Kidney capillary endothelial cell (primary cell): ENCODE data around the gene CELF5.

Source experiments
- DNase-seq: peaks from one replicate; pipeline ENCODE4 v3.0.0-alpha.2; 2018; ENCODE audit warnings: low spot score

CELF5 gene

DNA sequence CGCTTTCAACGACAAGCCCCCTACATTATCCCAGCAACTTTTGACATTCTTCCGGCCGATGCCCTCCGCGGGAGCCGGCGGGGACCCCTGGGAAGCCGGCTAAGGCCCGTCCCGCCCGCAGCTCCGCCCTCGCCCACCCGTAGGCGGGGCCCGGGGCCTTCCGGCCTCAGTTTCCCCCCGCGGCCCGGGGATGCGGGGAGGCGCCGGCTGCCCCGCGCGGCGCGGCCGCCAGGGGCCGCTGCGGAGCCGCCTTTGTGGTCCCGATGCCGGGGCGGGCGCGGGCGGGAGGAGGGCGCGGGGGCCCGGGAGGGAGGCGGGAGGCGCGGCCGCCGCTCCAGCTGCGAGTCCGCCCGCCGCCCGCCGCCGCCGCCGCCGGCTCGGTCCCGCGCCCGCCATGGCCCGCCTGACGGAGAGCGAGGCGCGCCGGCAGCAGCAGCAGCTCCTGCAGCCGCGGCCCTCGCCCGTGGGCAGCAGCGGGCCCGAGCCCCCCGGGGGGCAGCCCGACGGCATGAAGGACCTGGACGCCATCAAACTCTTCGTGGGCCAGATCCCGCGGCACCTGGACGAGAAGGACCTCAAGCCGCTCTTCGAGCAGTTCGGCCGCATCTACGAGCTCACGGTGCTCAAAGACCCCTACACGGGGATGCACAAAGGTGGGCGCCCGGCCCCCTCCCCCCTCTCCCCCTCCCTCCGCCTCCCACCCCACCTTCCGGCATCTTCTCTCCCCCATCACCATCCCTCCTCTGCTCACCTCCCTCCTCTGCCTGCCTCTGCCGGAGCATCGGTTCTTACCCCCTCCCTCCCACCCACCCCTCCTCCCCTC lies at the start of gene CELF5:
TSS of gene CELF5 (plus strand) at position 316 of the 823 bp plus-strand sequence. CDS start at position 395, 79 bp downstream.
- no peak for DNase-seq

DNA sequence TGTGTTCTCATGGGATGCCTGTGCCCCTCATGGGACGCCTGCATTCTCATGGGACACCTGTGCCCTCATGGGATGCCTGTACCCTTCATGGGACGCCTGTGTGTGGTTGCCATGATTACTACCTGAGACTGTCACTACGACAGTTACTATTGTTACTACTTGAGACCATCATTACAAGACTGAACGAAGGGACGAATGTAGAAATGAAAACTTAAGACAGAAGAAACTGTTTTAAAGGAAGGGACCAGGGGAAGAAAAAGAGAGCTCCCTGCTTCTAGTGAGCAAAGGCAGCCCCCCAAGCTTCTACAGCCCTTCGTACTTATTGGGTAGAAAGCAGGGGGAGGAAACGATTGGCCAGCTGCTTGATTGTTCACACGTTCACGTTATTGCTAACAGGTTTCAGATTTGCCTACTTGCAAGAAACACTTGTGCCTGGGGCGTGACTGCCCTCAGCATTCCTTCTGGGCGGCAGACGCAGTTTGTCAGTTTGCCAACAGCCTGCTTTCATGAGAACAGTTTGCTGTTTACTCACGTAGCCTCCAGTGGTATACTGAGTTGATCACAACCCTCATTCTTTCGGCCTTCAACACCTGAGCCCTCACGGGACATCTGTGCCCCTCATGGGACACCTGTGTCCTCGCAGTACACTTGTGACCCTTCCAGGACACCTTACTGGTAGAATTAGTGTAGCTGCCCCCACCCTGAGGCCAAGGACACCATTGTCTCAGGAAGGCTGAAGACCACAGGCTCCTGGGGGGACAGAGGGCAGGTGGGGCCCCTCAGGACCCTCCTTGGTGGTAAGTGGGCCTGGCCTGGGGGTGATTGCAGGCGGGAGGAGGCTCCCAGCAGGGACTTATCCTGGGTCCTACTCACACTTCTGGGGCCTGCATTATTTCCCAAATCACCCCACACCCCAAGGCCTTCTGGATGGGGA lies 48.4 kb upstream of the CELF5 start:
- DNase-seq = no peak

DNA sequence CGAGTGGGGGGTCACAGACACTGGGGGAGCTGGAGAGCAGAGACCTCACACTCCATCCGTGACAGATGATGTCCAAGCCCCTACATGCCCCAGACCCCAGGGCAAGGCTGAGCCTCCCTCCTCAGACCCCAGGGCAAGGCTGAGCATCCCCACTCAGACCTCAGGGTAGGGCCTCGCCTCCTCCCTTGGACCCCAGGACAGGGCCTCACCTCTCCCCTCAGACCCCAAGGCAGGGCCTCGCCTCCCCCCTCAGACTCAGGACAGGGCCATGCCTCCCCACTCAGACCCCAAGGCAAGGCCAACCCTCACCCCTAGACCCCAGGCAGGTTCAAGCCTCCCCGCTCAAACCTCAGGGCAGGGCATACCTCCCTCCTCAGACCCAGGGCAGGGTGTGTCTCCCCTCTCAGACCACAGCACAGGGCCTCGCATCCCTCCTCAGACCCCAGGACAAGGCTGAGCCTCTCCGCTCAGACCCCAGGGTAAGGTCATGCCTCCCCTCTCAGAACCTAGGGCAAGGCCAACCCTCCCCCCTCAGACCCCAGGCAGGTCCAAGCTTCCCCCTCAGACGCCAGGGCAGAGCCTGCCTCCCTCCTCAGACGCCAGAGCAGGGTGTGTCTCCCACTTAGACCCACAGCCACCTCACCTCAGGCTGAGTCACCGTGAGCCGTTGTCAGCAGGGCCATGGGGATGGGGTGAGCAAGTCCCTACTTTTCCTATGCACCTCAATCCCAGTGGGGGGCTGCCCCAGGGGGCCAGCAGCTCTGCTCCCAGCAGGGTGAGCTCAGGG lies 47.6 kb upstream of the CELF5 start:
- DNase-seq = no peak

DNA sequence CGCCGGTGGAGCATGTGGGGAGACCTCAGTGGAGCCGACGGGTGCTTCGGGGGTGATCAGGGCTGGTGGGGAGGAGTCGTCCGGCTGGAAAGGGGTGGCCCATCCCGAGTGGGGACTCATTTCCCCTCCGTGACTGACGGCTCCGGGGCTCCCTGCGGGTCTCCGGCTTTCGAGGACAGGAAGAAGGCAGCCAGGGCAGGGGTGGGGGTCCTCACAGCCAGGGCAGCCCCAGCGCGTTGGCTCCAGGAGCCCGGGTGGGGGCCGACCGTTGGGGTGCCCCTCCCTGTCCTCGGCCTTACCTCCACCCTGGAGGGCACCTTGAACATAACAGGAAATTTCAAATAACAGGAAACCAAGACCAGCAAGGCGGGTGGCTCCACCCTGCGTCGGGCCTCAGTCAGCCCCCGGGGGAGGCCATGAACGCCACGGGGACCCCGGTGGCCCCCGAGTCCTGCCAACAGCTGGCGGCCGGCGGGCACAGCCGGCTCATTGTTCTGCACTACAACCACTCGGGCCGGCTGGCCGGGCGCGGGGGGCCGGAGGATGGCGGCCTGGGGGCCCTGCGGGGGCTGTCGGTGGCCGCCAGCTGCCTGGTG lies 46.0 kb upstream of the CELF5 start, which contains the start of gene S1PR4:
TSS of gene S1PR4 (plus strand) at position 393 of the 596 bp plus-strand sequence. CDS start at position 417, 24 bp downstream.
- no peak for DNase-seq

DNA sequence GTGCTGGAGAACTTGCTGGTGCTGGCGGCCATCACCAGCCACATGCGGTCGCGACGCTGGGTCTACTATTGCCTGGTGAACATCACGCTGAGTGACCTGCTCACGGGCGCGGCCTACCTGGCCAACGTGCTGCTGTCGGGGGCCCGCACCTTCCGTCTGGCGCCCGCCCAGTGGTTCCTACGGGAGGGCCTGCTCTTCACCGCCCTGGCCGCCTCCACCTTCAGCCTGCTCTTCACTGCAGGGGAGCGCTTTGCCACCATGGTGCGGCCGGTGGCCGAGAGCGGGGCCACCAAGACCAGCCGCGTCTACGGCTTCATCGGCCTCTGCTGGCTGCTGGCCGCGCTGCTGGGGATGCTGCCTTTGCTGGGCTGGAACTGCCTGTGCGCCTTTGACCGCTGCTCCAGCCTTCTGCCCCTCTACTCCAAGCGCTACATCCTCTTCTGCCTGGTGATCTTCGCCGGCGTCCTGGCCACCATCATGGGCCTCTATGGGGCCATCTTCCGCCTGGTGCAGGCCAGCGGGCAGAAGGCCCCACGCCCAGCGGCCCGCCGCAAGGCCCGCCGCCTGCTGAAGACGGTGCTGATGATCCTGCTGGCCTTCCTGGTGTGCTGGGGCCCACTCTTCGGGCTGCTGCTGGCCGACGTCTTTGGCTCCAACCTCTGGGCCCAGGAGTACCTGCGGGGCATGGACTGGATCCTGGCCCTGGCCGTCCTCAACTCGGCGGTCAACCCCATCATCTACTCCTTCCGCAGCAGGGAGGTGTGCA lies 45.3 kb upstream of the CELF5 start:
- no peak for DNase-seq

DNA sequence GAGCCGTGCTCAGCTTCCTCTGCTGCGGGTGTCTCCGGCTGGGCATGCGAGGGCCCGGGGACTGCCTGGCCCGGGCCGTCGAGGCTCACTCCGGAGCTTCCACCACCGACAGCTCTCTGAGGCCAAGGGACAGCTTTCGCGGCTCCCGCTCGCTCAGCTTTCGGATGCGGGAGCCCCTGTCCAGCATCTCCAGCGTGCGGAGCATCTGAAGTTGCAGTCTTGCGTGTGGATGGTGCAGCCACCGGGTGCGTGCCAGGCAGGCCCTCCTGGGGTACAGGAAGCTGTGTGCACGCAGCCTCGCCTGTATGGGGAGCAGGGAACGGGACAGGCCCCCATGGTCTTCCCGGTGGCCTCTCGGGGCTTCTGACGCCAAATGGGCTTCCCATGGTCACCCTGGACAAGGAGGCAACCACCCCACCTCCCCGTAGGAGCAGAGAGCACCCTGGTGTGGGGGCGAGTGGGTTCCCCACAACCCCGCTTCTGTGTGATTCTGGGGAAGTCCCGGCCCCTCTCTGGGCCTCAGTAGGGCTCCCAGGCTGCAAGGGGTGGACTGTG lies 44.6 kb upstream of the CELF5 start:
- DNase-seq = no peak

DNA sequence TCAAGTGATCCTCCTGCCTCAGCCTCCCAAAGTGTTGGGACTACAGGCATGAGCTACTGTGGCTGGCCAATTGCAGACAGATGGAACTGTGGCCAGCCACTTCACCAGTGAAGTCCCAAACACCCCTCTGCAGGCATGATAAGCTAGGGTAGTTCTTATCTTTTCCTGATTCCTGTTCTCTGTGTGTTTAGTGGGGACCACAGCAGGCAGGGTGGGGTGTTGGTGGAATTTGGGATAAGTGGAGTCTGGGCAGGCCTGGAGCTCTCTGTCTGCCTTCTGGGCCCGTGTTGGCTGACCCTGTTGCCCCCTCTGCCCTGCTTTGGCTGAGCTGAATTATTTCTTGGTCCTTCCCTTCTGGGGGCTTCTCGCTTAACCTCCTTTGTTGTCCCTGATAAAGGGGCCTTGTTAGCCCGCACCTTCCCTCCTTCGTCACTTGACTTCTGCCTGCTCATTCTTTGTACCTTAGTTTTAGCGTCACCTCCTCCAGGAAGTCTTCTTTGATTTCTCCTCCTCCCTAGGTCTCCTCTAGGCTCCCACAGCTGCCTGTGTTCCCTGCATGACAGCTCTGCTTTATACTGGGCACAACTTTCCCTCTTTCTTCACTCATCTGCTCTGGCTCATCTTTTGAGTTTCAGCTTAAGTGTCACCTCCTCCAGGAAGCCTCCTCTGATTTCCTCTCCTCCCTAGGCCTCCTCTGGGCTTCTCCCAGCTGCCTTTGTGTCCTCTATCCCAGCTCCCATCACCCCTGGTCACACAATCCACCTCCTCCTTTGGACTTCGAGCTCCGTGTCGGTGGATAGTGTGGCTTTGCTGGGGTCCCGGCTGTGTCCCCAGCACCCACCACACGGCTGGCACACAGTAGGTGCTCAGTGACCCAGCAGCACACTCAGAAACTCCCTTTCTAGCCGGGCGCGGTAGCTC lies 40.5 kb upstream of the CELF5 start:
- DNase-seq = no peak

DNA sequence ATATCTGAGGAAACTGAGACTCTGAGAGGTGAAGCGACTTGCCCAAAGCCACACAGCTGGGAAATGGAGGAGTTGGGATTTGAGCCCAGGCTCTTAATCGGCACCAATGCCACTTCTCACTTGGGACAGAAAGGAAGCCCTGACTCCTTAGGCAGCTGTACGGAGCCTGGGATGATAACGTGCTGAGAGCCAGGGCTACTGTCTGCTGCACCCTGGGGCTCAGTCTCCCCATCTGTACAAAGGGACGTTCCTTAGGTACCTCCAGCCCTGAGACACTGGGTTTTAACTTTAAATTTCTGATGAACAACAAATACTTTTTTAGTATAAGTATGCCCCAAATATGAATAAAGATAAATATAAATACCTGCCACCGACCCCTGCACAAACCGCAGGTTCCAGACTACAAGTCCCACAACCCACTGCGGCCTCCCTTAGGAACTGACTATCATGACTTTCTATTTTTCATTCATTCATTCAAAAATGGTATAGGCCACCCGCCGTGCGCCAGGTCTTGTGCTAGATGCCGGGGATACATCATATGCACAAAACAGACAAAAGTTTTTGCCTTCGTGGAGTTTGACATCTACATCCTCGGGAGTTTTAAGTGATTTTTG lies 39.5 kb upstream of the CELF5 start:
- no peak for DNase-seq

DNA sequence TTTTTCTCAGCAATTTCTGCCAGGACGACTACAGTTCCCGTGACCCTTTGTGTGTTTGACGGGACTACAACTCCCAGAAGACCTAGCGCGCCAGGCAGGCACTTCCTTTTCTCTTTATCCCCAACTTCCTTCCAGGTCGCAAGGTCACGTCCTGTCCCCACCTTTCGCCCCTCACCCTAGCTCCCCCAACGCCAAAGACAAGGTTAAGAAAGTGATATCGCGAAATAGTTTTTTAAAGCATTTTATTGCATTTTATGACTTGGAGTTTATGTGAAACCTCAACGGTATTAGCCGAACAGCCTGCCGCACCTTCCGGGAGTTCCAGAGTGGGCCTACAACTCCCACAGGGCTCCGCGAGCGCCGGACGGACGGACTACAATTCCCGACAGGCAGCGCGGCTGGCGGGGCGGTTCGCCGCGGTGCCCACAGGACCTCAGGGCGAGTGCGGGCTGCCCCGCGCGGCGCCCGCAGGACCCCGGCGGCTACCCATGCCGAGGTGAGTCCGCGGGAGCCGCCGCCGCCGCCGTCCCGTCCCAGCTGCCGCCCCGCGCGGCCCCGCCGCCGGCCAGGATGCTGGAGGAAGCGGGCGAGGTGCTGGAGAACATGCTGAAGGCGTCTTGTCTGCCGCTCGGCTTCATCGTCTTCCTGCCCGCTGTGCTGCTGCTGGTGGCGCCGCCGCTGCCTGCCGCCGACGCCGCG lies 38.9 kb upstream of the CELF5 start, which contains the start of gene NCLN:
TSS of gene NCLN (plus strand) at position 470 of the 699 bp plus-strand sequence. CDS start at position 571, 101 bp downstream.
- peak; percentile 93 for DNase-seq

DNA sequence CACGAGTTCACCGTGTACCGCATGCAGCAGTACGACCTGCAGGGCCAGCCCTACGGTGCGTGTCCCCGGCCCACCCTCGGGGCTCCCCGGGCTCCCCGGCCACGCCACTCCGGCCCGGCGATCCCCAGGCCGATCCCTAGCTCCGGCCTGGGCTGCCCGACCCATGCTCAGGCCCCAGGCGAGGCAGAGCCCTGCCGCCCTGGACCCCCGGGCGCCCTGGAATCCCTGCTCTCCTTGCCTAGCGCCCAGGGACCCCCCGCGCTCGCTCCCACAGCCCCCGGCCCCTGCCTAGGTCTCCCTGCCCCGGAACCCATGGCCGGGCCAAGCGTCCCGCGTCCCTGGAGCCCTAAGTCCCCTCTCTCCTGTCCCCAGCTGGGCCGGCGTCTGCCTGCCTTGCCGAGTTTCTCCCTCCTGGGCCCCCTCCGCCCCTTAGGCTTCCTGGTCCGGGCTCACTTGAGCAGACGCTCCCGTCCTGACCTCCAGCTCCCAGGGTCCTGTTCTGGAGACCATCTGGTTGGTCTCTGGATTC lies 38.2 kb upstream of the CELF5 start:
- DNase-seq = peak; percentile 16

DNA sequence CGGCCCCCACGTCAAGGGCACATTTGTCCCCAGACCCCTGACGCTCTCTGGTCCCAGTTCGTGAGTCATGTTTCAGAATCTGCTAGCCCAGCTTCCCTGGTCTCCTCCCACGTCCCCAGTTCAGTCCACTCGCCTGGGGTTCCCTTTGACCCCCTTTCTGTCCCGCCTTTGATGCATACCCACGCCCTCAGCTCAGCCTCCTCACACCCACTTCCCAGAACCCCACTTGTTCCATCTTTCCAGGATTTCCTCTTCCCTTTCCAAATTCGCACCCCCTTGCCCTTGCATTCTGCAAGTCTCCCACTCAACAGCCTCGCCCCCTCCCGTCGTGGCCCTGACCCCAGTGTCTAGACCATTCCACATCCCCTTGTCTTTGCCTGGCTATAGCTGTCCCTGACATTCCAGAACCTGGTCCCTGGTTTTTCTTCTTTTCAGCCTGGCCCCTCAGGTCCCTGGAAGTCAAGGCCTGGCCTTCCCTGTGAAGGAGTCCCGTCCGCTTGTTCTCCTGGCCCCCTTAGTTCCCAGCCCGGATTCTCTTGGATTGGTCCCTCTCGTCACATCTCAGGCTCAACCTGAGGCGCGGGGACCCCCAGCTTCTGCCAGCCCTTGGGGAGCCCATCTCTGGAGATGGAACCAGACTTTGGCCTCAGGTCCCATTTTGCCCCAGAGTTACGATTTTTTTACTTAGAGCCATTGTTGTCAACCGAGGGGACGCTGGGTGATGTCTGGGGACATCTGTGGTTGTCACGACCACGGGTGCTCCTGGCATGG lies 37.4 kb upstream of the CELF5 start:
- no peak for DNase-seq

DNA sequence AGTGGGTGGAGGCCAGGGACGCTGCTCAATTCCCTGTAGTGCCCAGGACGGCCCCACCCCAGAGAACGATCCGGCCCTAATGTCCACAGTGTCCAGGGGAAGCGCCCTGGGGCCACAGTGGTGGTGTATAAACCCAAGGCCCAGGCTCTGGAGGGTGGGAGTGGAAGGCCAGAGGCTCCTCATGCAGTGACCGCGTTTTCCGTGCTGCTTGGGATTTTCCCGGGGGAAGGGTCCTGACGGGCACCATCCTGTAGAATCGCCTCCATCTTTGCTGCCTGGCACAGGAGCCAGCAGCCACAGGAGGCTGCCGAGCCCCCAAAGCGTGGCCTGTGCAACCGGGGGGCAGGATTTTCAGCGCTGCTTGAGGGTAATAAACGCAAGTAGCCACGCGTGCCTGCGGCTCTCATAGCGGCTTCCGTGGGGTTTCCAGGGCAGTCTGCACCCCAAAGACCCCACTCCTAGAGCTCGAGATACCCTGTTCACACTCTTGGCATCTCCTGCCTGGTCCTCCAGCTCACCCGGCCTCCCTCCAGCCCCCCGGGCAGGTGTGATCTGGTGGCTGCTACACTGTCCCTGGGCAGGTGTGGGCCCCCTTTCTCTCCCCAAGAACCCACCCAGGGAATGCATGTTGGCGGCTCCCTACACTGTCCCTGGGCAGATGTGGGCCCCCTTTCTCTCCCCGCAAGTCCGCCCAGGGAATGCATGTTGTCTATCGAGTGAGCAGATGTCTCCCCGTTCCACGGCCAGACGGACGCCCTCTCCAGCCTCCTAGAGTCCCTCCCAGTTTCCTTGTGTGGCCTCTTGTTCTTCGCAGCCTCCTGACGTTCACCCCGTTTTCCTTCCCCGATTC lies 36.6 kb upstream of the CELF5 start:
- no peak for DNase-seq

DNA sequence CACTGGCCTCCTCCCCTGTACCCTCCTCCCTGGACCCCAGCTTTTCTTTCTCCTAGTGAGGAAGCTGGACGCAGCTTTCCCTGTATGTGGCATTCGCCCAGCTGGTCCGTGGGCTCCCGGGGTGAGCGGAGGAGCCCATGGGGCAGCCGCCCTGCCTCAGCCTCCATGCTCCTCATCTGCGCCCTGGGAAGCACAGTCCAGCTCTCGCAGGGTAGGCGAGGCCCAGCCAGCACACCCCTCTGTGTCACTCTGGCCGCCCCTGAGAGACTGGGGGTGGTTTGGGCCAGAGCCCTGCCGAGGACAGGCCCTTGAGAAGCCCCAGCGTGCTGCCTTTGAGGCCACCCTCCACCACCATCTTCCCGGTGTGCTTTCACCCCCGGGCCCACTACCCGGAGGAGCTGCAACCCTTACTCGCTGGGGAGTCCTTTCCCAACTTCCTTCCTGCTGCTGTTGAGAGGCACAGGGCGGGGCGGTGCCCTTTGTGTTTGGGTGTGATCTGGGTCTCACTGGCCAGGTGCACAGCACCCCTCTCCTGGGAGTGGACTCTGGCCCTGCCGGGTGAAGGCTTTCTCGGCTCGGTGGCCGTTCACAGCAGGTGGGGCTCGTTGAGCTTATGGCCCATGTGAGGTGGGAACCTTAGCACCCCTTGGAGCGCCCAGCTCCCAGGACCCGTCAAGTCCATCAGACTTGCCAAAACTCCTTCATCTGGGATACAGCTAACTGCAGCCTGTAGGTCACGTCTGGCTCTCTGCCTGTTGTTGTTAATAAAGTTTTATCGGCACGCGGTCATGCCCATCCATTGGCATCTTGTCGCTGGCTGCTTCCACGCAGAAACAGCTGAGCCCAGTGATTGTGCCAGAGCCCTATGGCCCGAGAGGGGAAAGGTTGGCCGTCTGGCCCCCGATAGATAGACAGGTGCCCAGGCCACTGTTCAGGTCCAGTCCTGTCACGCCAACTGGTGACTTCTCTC lies 35.5 kb upstream of the CELF5 start:
- DNase-seq = no peak

DNA sequence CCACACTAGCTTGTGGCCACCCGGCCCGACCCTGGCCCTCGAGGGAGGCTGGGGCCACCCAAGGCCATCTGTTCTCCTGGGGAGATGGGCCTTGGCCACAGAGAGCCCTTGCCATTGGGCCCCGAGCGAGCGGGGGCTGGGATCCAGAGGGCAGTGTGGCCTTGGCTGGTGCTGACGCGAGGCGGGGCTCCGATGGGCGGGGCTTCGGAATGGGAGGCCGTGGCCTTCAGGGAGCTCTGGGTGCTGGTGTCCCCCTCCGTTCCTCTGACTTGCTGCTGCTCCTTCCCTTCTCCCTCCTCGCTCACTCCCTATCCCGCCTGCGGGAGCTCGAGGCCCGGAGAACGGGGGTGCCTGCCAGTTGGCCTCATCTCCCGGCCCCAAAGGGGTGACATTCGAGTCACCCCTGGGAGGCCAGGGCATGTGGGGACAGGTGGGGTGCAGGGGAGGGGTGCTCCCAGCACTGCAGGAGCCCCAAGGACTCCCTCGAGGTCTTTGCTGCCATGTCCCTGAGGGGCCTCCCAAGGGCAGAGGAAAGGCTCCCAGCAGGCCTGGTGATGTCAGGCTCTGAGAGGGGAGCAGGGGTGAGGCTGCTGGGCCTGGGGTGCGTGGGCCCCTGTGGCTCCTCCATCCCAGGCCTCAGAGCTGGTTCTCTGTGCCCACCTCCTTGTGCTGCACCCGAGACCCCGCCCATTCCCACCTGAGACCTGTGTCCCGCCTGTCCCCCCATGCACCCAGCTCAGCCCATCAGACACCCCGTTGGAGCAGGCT lies 34.6 kb upstream of the CELF5 start:
- DNase-seq = no peak
